ENCODE data around the gene UACA.
"Not testable (repeated sequence)": the region's sequence is repeated elsewhere in the genome, so short reads cannot be mapped to it uniquely, and the experiment has no call there.

The UACA gene

GRCh38 chr15:70628549-70628896 lies 134.8 kb downstream of the UACA start:
- no peak for DNase-seq (ENCODE audit: low read depth)

DNA sequence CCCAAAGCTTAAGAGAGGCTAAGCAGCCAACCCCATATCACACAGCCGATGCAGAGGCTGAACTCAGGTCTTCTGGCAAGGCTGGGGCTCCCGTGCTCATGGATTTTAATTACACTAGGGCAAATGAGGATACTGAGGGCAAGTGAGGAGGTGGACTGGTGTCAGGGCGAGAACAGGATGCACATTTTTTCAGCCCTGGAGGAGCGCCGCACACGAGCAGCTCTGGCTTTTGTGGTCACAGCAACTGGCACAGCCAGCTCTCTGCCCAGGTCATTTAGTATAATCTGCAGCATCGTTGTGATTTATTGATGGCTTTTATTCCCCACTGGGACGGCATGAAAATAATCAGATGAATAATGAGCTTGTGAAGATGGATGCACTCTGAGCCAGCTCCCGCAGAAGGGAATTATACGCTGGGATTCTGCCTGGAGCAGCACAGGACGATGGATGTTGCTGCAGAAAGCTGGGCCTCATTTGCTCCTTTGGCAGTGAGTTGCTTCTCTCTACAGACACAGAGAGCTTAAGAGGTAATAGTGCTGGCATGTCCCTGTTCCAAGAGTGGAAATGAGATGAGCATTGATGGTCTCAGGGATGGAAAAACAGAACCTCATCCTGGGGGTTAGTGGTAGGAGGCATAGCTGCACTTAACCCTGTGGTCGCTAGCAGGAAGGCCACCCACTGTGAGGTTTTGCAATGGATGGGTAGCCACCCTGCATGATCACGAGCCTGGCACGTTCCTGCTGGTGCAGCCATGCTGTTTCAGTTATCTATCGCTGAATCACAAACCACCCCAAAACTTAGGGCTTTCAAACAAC lies 135.4 kb downstream of the UACA start:
- DNase-seq (ENCODE audit: low read depth) = no peak

DNA sequence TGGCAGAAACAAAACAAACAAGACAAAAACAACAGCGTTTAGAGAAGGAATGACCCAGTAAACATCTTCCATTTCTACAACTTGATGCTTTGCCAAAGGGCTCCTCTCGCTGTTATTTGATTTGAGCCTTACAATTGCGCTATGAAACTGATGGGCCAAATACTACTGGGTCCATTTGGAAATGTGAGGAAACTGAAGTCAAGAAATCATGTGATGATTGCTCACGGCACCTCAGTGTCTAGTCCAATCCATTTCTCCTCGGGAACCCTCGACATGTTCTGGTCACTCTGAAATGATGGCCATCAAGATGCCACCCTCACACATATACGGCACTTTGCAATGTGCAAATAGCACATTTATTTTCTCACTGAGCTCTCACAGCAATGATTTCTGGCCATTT lies 136.0 kb downstream of the UACA start:
- no peak for DNase-seq (ENCODE audit: low read depth)

DNA sequence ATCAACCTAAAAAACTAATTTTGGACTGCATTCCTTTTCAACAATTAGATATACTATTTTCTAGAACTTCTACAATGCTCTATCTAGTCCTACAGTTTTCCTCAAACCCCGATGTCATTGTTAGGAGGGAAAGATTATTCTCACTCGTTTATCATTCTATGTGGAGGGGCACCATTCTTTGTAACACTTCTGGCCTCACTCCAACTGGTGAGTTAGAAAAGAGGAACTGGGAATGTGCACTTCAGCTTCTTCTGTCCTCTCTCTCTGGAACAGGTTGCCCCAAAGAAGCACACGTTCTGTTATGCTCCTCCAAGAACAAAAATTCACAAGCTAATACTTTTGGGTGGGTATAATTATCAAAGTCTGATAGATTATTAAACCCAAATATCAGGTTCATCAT lies 137.9 kb downstream of the UACA start:
- DNase-seq (ENCODE audit: low read depth) = no peak

GRCh38 chr15:70625011-70625410 lies 138.3 kb downstream of the UACA start:
- DNase-seq (ENCODE audit: low read depth) = no peak

GRCh38 chr15:70618929-70619328 lies 144.4 kb downstream of the UACA start:
- DNase-seq (ENCODE audit: low read depth) = no peak

GRCh38 chr15:70617911-70618287 lies 145.5 kb downstream of the UACA start:
- DNase-seq (ENCODE audit: low read depth) = no peak

DNA sequence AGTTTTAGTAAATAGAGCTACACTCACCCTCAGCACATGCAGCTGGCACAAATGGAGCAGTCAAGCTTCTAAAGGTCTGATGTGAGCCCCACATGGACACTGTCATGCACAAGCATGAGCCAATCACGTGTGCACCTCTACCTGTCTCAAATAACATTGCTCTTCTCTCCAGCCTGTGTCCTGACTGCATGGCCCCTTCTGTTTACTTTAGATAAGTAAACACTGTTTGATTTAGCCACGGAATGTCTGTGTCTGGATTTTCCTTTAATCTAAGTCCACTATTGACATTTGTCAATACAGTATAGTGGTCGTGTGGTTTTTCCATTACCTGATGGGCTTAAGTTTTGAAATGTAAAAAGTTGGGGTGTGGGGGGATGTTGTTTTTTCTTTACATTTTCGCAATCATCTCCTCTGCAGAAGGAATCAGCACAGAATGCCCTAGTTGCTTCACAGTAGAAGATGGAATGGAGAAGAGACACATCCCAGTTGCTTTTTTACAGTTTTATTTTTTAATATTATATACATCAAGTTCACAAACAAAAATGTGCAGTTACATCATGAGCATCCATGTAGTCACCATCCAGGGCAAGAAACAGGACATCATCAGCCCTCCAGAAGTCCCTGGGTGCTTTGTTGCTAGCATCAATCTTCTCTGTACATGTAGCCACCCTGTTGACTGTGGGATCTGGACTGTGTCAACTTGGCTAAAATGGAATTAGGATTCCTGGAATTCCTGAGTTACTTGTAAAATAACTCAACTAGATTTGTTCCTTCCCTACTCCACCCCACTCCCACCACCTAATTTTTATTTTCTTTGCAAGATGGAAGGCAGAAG lies 146.1 kb downstream of the UACA start:
- no peak for DNase-seq (ENCODE audit: low read depth)

DNA sequence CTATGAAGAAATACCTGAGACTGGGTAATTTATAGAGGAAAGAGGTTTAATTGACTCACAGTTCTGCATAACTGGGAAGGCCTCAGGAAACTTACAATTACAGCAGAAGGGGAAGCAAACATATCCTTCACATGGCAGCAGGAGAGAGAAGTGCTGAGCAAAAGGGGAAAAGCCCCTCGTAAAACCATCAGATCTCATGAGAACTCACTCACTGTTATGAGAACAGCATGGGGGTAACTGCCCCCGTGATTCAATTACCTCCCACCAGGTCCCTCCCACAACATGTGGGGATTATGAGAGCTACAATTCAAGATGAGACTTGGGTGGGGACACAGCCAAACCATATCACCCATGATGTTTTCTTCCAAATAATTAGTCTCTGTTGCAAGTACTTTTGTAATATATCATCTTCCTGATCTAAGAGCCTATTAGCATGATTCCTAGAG lies 147.0 kb downstream of the UACA start:
- DNase-seq (ENCODE audit: low read depth) = not testable (repeated sequence)

GRCh38 chr15:70615435-70616310 lies 147.7 kb downstream of the UACA start:
- no peak for DNase-seq (ENCODE audit: low read depth)

GRCh38 chr15:70614221-70614620 lies 149.1 kb downstream of the UACA start:
- no peak for DNase-seq (ENCODE audit: low read depth)

- no peak for DNase-seq (ENCODE audit: low read depth)
Observed at GRCh38 chr15:70613271-70613670, 150.1 kb downstream of the UACA start.

- DNase-seq (ENCODE audit: low read depth) = no peak
Observed at GRCh38 chr15:70611286-70611685, 152.1 kb downstream of the UACA start.

GRCh38 chr15:70610541-70610940 lies 152.8 kb downstream of the UACA start:
- no peak for DNase-seq (ENCODE audit: low read depth)

DNA sequence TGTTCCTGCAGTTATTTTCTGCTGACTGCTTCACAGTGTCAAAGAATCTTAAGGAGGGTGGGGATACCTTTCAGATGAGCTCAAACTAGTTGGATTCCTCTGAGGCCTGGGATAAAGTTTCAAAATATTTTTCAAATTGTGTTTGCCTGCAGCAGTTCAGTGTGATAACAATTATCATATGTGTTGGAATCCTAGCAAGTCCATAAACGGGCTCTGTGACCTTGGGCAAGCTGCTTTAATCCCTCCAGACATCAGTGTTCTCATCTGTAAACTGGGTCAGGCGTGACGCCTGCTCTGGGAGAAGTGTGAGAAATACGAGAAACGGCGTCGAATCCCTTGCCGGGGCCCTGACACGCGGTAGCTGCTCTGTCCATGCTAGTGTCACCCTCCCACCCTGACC lies 153.5 kb downstream of the UACA start:
- DNase-seq (ENCODE audit: low read depth) = no peak

DNA sequence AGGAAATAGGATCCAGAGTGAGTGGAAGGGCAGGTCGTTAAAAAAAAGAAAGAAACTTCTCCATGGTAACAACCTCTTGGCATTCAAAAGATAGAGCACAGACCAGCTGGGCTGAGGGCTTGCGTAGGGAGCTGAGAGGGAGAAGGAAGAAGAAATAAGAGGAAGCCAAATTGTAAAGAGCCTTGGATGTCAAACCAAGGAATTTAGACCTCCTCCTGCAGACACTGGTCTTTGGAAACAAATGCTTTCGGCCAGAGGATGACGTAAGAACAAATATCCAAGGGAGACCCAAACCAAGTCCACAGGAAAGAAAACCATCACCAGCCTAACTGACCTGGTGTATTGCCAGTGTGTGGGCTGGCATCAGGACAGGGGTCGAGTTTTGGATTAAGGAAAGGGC lies 155.2 kb downstream of the UACA start:
- DNase-seq (ENCODE audit: low read depth) = no peak

DNA sequence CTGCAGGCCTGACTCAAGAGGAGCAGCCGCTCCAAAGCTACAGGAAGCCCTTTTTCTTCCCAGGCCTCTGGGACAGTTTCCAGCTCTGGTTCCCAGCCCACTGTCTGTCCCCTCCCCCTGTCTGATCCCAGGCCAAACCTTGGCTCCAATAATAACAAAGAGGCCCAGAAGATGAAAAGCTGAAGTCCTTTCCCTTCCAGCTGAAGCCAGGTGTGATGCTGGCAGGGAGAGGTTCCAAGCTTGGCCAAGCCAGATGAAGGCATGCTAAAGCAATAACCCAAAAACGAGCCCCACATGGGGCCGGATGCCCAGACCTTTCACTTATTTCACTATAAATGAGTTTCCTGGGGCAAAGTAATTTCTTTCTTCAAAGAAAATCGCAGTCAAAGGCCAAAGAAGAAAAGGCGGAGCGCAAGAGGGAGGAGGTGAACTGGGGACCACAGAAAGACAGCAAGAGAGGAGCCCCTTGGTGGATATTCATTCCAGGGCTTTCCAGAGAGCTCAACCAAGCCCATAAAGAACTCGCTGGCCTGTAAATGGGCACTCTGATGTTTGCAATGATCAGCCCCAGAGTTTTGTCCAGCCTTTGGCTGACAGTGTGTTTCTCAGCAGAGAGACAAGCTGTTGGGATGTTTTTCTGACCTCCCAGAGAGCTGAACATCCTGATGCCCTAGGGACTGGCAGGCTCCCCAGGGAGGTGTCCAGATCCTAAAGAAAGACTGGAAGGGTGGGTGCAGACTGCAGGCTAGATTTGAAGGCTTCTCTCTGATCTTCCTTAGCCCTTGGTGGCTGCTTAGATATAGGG lies 157.6 kb downstream of the UACA start:
- no peak for DNase-seq (ENCODE audit: low read depth)

DNA sequence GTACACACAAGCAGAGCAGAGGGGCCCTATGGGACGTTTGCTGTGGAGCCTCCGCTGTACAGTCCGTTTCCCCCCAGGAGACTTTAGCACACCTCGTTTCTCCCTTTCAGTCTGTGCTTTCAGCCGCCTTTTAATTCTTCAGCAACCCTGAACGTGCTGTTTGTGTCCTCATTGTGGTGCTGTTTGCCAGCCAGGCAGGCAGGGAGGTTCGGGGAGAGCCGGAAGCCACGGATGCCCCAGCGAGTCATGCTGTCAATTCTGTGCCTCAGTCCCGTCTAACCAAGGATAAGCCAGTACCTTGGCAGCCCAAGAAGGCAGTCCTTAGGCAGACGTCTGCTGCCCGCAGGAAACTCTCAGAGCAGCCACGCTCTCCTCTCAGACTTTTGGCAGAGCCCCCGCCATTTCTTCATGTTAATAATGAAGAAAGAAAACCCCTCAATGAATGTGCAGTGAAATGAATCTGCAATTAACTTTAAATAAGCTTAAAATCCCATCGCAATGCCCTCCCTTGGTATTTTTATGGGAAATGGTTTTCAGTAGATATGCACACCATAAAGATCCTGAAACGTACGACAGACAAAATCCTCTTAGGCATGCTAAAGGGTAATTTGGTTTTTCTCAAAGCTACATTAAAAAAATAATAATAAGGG lies 158.6 kb downstream of the UACA start:
- no peak for DNase-seq (ENCODE audit: low read depth)

Measured in stimulated activated CD8-positive, alpha-beta memory T cell treated with anti-CD3 and anti-CD28 coated beads, Interleukin-15, amount 100 ng/mL, for 24 hours (primary cell).